ENCODE measurements around the gene ETV3L.

The ETV3L gene

DNA sequence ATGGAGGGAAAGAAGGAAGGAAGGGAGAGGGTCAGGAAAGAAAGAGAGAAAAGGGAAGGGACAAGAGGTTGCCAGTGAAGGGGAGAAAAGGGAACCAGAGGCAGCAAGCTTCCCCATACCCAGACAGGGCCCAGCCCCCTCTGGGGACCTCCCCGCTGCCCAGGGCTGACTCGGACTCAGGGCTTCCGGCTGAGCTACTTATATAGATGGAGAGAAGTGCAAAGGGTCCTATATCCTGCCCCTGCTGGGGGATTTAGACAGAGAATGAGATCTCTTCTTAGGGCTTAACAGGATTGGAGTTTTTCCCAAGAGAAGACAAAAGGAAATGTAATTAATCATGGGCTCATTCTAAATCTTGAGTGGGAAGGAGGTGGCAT, at the start of gene ETV3L:
TSS of gene ETV3L (minus strand) at position 176 of the 377 bp plus-strand sequence. CDS start 285 bp downstream, outside the sequence.
- no peak for DNase-seq

DNA sequence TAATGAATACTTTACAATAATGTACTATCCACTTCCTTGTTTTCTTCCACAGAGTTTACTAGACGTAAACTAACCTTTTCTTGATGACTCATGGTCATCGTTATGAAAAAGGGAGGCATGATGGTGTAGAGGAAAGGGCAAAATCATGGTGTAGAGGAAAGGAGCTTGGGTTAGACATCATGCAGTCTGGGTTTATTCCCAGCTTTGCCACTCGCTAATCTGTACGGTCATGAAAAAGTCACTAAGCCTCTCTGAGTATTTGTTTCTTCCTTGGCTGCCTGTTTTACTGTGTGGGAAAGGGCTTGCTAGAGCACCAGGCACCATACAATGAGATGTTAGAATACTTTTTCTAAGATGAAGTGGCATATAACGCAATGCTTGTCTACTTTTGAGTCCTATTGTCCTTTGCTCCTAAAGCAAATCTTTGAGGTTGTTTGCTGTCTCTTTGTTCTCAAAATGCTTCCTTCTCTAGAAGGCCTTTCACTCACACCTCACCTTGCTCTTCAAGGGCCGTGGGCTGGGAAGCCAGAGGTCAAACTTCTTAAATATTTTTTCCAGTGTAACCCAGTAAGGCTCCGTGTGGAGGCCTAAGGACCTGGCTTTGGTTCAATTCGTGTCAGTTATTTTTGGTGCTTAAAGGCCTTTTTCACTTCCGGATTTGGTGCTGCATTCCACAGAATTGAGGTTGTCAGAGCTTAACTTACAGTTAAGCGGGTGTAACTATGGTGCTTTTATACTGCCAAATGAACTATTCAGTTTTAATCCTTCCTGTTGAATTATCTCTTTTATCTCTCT, 48.5 kb upstream of the ETV3L start:
- peak in 1 of 58 donors; percentile 2 for DNase-seq

DNA sequence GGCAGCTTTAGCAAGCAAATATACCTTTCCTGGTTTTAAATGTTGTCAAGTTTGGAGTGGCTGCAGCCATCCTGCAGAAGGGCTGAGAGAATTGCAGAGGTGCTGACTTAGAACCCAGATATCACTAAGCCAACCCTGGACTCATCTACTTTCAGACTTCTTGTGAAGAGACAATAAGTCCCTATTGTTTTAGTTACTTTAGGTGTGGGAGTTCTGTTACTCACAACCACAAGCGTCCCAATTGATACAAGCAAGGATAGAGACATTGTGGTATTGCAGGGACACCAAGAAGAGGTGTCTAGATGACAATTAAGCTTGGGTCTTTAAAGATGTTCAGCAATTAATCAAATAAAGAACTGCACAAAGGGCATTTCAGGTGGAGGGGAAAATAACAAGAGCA, 47.4 kb upstream of the ETV3L start:
- no peak for DNase-seq

DNA sequence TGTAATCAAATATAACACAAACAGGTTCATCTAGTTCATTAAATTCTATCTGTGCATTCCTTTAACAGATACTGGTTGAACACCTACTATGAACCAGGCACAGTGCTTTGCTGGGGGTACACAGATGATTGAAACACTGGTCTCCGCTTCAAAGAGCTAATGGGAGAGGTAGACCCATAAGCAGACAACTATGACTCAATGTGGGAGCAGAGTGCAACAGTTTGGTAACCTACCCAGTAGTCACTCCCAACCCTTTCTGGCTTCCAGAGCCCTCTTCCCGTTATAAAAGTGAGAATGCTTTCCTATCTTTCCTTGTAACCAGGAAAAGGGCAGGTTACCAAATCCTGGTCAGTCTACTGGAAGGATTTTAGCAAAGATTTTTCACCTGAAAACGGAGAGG, 46.6 kb upstream of the ETV3L start:
- no peak for DNase-seq

DNA sequence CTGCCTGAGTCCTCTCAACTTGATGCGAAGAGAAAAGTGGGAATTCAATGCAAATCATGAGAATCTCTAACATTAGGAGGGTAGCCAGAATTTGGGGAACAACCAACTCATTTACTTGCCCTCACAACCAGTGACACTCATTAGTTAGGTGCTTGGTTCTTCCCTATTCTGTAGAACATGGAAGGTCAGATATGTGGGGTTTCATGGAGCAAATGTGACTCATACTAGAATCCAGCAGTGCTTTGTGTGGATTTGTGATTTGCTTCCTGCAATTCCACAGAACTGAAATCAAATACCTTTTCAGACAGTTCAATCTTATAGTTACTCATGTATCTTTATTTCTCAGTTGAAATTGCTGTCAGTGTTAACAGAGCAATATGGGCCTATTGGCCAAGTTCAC, 45.5 kb upstream of the ETV3L start:
- DNase-seq: no peak

DNA sequence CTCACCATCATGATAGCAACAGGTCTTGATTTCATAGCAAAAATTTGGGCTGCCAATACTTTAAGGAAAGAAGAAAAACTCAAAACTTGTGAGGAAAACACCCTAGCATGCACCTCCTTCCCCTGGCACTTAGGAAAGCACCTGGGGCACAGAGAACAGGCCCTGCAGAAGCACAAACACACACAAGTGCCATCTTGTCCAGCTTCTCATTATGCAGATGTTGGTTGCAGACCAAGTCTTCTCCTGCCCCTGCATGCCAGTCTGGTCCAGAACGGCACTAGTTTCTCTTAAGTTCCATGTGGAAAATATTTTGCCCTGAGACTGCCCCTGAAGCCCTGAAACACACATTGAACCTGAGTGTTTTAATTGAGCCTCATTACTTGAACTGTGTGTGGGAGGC, 44.9 kb upstream of the ETV3L start:
- no peak for DNase-seq

DNA sequence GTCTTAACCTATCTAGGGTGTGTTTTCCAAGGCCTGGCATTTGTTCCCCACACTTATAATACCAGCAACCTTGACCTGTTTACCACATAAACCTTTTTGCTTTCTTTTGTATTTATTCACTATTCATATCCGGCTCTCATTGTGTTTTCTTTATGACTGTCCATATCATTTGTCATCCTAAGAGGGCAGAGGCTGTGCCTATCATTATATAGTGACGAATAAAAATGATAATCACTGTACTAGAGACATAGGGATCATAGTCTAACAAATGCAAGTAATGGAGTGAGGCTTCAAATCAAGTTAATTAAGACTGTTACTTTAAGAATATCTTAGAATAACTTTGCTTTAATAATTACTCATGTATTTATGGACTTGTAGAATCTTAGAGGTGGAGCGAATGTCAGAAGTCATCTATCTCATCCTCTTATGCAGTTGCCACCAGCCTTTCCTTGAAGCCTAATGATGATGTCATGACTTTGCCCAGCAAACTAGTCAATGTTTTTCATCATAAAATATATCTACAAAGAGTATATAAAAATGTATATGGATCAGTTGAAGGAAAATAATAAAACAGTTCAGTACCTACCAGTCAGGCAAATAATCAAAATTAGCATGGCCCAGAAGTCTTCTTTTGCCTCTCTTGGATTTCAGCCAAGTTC, 43.3 kb upstream of the ETV3L start:
- no peak for DNase-seq

DNA sequence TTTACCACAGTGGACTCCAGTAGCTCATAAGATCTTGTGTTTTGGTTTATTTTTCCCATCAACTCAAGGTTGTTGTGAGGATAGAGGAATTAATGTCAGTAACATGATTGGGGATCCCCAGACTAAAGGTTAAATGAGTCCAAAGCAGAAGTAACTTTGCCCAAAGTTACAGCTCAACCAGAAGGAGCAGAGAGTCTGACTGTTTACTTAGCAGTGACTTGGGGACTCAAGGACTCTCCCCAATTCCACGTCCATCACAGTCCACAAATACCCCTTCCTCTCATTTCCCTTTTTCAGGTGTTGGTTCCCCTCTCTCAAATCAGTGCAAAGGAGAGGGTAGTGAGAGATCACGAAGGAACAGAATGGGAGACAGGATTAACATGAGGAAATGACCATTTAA, 42.6 kb upstream of the ETV3L start:
- no peak for DNase-seq

DNA sequence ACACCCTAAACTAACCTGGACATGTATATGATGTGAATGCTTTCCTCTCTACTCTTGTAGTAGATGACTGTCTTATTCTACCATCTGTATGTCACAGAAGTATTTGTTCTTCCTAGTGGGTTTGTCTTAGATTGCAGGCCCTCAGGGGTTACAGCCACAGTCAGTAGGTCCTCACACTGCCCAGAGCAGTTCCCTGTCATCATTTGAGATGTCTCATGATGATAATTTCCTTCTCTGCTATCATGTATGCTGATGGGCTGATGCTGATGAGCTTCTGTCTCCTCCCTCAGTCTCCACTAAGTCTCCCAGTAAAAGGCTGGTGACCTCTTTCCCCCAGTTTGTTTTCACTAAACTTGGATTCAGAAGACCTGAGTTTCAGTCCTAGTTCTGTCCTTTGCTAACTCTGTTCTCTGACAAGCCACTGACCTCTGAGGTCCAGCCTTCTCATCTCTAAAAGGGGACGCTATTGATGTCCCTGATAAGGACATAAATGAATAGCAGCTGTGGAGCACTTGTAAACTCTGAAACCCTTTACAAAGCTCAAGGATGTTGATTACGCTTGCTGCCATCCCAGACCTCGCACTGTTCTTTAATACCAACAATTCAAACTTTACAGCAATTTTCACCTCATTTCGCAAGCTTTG, 41.7 kb upstream of the ETV3L start:
- no peak for DNase-seq

DNA sequence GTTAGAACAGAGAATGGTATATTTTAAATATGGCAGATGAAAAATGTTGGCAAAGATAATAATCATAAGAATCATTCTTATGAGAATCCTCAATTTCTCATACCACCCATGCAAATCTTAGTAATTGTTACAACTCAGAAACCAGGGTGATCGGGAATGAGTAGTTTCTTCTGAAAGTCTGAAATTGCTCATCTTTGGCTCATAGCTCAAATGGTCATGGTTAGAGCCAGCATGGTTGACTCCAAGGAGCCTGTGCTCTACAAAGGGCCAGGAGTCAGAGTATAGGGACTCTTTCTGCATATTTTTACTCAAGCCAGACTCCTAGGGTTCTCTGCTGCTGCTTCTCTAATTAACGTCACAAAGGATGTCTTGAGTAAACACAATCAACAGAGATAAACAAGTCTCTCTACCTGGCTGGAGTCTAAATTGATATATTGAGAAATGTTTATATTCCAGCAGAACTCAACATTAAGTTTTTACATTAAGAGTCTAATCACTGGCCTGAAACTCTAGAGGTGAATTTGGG, 40.5 kb upstream of the ETV3L start:
- no peak for DNase-seq

DNA sequence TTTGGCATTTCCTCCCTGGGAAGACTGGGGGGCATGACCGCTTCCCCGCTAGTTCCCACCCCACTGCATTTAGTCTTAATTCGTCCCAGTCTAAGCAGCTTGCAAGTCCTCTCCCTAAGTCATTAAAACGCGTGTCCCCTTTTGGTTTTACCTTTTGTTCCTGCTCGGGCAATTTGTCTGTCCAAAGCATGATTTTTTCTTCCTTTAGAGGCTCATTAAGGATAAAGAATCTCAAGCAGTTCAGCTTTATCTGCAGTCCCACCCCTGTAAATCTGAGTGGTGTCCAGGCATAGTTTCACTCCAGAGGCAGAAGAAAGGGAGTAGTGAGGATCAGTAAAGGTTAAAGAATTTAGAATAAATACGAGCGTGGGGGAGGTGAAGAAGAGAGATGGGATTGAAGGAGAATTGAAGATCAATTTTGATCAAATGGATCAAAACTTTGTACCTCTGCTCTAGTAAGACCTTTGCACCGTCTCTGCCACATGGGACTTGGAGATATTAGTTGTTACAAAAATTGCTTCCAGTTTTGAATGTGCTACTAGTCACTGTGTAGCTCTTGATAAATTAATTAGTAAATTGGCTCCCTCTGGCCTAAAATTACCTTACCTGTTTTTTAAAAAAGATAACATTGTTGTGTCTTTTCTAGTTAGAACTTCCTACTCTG, 39.6 kb upstream of the ETV3L start:
- peak in 1 of 58 donors; percentile 52 for DNase-seq

DNA sequence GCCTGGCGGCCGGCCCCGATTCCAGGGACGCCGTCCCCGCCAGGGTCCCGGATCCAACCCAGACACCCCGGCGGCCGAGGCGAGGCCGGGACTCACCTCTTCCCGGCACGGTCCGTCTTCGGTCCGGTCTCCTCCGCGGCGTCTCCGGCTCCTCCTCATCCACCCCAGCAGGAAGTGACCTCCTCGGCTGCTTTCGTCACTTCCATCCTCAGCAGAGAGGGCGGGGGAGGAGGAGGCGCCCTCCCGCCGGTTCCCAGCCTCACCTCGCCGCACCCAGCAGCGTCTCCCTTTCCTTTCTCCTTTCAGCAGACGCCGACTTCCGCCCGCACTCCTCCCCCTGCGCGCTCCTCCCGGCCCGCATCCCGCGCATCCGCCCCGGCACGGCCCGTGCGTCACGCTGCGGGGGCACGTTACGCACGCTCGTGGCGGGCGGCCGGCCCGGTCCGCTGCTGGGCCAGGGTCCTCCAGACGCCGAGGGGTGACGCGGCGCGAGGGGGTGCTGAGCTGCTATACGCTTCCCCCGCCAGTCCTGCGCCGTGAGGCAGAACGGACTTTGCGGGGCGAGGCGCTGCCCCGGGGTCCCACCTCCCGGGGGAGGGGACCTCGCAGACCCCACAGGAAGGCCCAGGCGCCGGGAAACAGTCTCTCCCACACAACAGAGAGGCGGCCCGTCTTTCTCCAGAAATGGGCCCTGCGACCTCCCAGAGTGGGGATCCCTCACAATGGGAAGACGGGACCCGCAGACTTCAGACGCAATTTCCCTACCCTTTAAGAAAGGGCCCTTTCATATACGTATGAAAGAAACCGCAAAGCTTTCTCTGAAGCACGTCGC, 38.8 kb upstream of the ETV3L start, which contains the start of gene ETV3:
TSS of gene ETV3 (minus strand) at position 176 of the 832 bp plus-strand sequence. CDS start 2,043 bp downstream, outside the sequence.
- peak; percentile 37 to 94 (median 82) for DNase-seq

DNA sequence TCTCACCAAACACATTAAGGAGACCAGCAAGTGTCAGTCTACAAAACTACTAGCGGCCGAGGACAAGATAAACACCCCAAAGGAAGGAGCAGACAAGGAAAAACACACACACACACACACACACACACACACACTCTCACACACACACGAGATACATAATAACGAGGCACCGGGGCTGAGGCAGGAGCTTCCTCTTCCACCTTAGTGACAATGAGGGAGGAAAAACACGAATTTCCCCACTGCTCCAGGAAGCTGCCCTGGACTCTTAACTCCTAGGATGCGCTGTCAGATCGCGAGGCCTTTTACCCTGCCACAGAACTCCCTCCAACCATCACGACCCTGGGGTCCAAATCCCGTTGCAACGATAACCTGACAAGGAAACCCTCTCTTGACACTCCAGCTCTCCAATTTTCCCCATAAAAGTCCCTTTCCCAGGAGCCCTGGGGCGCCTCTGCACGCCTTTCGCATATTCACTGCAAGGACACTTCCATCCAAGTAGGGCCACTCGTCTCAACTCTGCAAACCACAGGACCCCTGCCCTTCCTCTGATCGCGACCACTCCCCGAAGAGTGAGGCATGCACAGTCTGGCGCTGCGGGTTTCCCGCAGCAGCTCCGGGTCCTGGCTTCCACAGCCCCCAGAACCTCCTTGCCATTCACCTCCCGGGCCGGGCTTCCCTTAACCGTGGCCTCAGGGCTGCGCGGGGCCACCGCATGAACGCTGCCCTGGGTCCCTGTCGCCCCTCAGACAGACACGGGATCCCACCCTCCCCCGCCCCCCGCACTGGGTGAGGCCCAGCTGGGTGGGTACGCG, 38.0 kb upstream of the ETV3L start:
- DNase-seq: no peak

DNA sequence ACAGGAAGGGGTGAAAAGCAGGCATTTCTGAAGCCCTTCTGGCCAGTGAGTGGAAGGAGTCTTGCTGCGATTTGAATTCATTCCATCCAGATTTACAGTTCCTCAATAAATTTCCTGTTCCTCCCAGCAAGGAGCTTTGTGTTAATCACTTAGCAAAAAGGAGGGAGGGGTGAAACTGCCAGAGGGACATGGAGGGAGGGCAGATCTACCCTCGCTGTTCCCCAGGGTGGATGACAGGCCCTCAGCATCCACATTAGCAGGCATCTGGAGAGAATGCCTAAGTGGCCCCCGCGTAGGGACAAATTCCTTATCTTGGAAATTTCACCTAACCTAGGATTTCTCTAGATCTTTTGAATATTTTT, 37.4 kb upstream of the ETV3L start:
- no peak for DNase-seq

DNA sequence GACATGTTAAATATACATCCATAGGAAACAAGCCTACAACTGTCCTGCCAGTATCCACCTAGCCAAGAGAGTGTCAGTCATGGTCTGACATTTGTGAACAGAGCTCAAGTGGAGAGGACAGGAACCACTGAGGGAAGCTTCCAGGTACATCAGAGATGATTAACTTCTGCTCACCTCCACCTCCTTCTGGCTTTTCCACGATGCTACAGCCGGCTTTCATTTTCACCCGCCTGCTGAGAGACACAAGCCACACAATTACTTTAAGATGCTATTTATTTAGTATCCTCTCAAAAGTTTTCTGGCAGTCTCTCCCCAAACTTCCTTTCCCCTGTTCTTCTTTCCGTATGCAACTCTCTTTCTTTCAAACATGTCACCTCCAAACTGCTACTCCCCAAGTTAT, 36.5 kb upstream of the ETV3L start:
- no peak for DNase-seq

DNA sequence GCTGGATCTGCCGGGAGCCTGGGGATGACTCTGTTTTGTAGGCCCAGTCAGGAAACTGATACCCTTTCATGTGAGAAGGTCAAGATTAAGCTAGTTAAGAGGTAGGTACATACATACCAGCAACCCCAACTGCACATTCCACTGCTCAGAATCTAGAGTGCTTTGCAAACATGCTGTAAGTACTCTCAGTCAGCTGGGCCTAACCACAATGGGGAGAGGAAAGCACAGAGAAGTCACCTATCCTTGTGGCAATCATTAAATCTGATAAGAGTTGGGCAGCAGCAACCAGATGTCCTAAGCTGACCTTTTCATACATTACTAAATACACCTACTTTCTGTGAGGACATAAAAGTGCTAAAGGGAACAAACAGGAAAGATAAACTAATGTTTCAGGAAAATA, 36.0 kb upstream of the ETV3L start:
- no peak for DNase-seq

DNA sequence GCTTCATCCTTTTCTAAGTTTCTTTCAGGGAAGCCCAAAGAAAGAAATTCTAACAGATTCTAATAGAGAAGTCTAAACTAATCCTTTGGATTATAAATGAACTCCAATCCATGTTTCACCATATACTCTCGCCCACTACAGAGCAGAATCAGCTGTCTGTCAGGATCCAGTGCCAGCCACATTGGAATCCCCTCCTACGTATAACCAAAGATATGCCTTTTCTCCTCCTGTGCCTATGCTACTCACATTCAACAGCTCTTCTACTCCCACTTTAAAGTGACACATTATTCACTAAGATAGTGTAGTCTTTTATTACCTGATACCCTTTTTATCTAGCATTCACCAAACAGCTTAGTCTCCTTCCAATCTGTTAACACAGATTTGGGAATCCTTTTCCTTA, 35.5 kb upstream of the ETV3L start:
- peak in 3 of 58 donors; percentile 11 to 33 (median 32) for DNase-seq

DNA sequence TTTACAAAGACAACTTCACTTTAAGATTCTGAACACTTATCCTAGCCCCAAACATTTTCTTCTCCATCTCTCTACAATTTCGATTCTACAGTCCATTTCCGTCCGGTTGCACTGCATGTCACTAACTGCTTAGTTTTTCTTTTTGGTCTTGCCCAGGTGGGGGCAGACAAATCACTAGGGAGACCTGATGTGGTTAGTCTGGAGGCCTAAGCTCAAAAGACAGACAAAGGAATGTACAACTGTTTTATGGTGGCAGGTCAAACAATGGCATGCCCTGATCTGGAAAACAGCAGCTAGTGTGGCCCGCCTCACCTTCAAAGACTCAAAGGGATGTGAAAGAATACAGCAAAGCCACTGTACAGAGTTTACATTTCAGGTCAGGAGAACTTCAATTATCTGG, 34.8 kb upstream of the ETV3L start:
- DNase-seq: no peak

DNA sequence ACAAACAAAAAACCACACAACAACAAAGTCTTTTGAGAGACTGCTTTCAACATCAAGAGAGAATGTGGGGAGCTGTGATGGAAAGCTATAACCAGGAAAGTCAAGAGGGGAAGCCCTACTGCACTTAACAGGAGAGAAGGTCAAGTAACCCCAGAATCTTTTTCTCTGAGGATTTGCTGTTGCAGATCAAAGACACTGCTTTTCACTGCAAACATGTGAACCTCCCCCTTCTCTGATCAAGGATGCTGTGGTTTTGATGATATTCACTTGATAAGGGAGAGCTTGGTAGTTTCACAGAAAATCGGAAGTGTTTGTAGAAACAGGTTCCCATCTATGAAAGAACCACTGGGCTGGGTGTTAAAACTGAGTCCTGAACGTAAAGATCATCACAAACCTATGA, 33.8 kb upstream of the ETV3L start:
- DNase-seq: no peak

Measured in anterior cingulate cortex (tissue), 58 donors.